Measurements from ENCODE around the gene ARHGEF9.

The ARHGEF9 gene

DNA sequence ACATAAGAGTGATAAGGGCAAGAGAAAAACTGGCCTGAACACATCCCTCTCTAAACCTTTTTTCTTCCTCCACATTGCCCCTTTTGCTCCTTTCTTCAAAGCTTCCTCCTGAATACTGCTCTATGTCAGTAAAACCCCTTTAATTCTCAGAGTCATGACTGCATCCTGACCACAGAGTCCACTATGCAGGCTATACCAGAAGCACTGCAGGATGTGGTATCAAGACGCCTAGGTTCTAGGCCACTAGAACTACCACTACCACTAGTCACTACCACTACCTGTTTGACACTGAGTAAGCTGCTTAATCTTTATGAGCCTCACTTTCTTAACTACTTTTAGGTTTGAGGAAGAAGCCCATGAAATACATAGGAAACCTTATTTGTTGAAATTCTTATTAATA, 38.7 kb downstream of the ARHGEF9 start:
- DNase-seq (ENCODE audit: low read depth): no peak

DNA sequence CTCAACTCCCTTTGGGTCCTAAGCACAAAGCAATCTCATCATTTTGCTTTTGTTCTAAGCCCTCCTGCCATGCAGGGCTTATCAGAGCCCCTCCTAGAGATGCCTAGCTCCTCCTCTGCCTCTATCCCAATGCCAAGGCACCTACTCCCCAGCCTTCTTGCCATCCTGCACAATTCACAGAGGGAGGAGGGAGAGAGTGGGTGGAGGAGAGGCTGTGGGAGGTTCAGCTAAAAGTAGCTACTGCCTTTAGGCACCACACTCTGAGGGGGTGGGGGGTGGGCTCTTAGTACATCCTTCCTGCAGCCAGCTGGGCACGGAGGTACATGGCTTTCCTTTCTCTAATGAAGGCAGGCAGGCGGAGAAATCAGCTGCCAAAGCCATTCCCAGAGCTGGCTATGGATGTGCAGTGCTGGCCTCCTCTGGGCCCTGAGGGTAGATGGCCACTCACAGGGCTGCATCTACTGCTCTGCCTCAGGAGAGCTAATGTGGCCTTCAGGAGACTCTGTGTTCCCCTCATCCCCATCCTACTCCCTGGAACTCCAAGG, 40.1 kb downstream of the ARHGEF9 start:
- no peak for DNase-seq (ENCODE audit: low read depth)

DNA sequence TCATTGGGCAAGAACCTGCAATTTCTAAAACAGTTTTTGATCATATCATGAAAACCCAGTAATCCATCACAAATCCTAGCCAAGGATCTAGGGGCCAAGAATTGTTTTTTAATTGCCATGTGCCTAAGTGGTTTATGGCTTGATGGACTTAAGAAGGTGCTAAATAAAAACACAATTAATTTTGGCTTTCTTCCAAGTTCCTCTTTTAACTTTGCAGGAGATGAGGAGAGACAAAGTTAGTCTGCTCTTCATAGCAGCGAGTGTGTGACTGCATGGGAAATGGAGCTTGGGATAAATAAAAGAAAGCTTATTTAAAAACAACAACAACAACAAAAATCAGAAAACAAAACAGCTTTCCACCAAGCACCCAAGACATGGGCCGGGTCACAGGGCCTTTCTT, 41.4 kb downstream of the ARHGEF9 start:
- no peak for DNase-seq (ENCODE audit: low read depth)

DNA sequence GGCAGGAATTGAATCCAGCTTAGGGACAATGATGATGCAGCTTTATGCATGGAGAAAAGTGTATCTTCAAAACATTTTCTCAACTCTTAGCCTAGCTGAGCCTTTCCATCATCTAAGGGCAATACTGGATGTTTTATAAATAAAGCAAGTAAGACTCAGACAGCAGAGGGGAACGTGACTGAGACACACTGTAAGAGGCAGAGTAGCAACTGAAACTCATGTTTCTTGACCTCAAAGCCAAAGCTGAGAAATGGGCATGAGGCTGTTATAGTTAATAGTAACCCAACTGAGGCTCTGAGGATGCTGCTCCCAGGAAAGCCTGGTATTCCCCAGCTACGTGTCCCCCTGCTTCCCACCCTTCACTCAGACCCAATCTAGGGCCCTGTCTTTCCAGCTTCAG, 44.6 kb downstream of the ARHGEF9 start:
- DNase-seq (ENCODE audit: low read depth): no peak

DNA sequence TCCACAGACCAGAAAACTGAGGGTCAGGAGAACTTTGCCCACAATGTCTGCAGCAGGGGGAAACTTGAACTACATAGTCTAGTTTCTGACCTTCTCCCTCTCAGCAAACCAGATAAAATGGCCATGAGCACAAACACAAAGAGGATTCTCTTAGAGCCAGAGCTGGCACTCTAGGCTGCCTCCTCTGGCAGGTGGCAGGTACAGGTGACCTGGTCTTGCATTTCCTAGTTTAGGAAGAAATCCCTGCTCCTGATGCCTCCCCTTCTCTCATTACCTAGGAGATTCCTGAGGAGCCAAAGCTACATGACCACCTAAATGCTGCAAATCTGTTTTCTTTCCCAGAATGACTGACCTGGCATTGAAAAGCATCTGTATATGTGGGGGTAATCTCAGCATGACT, 45.1 kb downstream of the ARHGEF9 start:
- no peak for DNase-seq (ENCODE audit: low read depth)

DNA sequence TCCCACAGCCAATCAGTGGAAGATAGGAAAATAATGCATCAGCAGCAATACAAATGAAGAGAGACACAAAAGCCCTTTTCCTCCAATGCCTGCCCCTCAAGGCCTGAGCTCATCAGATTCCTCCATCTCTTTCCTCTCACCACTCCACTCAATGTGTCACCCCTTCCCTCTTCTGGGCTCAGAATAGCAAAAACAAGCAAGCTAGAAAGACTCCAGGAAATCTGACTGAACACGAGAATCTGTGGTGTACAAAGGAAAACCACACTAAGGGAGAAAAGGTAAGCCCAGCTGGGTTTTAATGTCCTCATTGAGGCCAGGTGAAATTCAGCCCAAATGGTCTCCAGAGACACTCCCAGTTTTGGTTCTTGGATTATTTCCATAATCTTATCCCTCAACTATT, 46.3 kb downstream of the ARHGEF9 start:
- DNase-seq (ENCODE audit: low read depth): no peak

DNA sequence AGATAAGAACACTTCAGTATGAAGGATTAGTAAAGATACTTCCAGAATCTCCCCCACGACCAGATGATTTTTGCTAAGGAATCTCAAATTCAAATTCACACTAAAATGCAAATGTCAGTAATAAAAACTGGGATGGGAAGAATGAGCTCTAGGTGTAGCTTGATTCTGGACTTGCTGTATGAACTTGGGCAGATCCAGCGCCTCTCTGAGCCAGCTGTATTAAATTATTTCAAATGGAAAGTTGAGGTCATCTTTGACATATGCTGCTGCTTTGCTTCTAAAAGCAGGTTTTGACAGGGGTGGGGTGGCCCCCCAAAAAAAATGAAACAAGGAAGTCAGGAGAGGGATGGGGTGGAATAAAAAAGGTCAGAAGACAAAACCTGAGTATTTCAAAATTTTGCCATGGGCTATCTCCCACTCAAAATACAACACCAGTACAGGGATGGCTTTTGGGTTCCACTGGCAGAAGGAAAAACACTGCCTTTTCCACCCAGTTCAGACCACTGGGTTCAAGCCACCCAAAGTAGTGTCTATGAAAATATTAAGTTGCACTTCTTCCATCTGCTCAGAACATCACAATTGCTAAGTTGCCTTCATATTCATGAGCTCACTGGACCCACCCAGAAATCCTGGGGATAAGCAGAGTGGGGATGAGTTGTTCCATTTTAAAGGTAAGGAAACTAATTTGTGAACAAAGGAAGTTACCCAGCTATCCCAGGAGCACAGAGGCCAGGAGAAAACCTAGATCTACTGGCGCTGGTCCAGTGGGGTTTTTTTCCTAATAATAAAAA, 47.7 kb downstream of the ARHGEF9 start:
- no peak for DNase-seq (ENCODE audit: low read depth)

DNA sequence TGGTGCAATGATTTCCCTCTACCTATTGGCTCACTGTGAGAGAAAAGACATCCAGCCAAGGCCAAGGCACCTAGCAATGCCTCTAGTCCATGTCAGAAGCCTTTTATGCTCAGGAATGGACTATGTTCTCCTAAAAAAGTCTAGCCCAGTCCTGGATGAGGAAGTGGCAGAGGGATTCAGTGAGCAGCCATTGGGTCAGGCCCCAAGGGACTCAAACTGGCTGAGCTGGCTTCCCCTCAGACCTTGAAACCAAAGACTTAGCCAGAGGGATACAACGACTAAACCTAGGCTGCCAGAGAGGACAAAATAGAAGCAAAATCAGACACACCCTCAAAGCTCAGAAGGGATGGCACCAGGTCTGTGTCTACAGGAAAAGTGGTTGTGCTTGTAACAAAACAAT, 49.1 kb downstream of the ARHGEF9 start:
- no peak for DNase-seq (ENCODE audit: low read depth)

DNA sequence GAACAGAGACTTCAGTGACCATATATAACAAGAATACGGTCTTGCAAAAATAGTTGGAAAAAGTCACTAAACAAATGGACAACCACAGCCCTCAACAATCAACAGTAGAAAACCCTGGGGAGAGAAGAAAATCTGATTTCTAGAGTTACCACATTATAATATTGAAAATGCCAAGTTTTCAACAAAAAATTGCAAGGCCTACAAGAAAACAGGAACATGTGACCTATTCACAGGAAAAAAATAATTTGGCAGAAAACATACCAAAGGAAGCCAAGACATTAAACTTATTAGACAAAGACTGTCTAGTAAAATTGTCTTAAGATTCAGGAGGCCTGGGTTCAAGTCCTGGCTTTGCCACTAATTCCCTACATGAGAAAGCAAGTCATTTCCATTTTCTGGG, 64.7 kb downstream of the ARHGEF9 start:
- no peak for DNase-seq (ENCODE audit: low read depth)

DNA sequence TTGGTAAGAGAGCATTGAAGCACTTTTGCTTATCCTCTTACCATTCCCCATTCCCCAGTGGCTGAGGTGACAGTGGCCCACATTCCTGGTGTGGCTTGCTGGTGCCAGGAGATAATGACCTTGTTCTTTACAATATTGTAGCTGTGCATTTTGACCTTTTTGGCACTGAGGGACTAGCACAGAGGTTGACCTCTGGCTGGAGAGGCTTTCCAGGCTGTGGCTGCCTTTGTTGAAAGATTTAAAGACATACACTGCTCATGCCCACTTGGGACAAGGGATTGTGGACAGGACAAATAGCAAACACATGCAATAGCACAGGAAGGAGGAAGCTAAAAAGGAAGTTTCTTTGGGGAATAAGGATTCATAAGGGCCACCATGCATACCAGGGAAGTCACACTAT, 65.4 kb downstream of the ARHGEF9 start:
- no peak for DNase-seq (ENCODE audit: low read depth)

DNA sequence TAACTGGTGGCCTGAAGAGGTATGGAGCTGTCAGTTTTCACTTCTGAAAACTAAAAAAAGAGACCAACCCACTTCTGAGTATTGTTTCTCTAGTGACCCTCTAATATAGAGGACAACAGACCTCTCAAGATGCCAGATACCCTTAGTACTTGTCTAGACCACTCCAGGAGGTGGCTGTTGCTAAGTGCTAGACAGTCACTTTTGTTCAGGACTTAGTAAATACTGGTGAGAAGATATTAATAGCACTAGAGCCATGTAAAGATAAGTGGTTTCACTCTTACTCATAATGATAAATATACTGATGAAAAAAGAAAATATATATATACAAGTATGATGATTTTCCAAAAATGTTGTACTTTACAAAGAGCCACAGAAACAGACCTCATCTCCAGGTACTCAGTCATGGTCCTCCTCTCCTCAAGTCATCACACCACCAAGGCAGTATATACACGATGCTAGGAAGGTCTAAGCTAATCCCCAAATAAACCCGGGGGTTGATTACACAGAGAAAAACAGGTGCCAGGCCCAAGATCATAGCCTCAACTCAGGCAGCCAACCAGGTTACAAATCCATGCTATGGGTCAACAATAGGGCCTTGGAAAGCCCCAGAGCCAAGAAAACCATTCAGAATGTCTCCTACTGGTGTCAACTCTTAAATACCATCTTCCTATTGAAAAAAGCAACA, 66.9 kb downstream of the ARHGEF9 start:
- no peak for DNase-seq (ENCODE audit: low read depth)

DNA sequence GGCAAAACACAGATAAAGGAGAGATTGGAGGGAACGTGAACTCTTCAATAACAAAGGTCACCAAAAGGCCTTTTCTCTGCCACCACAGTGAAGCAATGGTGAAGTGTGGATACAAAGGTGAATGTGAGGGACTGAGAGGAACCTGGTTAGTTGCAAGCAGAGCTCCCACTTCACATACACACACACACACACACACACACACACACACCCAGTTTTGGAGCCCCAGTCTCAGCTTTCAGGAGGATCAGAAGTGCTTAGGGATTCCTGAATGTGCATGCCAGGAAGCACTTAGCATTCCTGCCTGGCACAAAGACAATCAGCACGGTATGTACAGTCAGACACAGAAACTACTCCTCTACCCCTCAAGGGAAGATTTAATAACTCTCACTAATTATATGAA, 71.5 kb downstream of the ARHGEF9 start:
- DNase-seq (ENCODE audit: low read depth): no peak

DNA sequence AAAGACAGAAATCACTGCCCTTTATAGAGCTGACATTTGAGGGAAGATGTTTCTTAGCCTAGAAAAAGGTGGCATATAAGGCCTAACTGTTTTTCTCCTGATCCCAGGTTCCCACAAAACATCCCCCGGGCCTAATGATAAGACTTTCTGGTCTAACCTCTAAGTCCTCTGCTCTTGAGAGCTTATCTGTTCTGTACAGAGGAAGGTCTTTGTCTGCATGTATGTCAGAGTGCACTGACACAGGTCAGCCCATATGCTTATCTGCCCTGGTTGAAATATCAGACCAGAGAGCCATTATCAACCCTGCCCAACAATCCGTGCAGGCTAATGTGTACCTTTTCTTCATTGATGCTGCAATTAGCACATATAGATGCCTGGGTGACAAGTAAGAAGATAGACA, 76.2 kb downstream of the ARHGEF9 start:
- DNase-seq (ENCODE audit: low read depth): no peak

DNA sequence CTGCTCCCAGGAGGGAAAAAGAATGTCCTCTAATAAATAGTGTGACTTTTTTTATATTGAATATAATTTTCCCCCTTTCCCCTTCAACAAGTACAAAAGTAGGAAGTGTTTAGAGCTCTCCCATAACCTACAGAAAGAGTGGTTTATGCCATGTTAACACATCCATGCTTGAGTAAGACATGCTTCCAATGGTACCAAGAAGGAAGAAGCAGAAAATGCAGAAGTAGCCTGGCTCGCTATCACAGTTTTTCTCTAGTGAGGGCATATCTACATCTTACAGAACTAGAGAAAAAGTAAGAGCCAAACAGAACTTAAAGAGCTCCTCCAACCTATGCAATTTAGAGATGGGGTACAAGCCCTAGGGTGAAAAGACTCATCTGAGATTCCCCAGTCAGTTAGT, 82.5 kb downstream of the ARHGEF9 start:
- DNase-seq (ENCODE audit: low read depth): no peak

DNA sequence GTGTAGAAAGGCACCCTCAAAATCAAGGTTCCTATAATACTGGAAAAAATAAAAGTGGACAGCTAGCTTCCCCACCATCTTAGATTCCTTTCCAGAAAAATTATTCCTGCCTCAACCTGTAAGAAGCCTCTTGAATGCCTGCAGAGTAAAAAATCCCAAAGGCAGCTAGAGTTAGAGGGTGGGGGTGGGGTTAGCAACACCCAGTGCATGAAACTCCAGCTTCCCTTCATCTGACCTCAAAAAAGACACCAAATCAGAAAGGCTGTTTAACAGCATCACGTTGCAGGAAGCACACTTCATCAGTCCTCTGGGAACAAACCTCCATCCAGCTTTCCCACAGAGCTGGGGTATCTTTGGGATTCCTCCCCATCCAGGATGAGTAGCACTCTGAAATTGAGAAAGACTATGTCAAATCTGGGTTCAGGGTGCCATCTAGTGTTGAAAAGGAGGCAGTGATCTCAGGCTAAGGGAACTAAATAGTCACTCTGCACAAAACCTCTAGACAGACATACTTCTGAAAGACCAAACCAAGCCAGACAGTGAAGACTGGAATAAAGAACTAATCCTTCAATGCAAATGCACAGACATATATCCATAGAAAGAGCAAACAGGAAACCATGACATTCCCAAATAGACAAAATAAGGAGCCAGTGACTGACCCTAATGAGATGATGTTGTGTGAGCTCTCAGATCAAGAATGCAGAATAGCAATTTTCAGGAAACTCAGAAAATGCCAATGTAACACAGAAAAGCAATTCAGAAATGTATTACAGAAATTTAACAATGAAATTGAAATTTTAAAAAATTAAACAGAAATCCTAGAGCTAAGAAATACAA, 97.9 kb downstream of the ARHGEF9 start:
- no peak for DNase-seq (ENCODE audit: low read depth)

DNA sequence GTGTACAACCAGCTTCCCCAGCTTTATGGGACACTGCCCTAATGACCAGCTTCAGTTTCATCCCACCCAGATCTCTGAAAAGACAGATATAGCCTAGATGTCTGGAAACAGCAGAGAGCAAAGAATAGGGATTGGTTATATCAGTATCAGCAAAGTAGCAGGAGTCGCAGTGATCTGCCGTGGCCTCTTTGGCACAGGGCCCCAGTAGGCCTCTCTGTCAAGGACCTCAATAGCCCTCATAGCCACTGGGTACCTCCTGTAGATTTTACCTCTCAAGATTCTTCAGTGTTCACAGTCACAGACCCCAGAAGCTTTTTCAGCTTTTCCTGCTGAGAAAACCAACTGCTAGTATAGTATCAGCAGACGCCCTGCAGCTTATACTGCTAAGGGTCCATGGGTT, 104.6 kb downstream of the ARHGEF9 start:
- DNase-seq (ENCODE audit: low read depth): no peak

DNA sequence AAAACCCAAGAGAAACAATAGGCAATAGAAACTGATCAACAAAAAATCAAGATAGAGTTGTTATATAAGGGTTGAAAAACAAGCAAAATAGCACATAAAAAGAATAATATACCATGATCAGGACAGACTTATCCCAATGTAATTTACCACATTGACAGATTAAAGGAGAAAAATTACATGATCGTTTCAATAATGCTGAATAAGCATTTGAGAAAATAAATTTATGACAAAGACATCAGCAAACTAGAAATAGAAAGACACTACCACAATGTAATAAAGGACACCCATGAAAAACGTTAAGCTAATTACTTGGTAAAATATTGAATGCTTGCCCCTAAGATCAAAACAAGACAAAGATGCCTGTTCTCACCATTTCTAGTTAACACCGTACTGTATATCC, 105.6 kb downstream of the ARHGEF9 start:
- no peak for DNase-seq (ENCODE audit: low read depth)

DNA sequence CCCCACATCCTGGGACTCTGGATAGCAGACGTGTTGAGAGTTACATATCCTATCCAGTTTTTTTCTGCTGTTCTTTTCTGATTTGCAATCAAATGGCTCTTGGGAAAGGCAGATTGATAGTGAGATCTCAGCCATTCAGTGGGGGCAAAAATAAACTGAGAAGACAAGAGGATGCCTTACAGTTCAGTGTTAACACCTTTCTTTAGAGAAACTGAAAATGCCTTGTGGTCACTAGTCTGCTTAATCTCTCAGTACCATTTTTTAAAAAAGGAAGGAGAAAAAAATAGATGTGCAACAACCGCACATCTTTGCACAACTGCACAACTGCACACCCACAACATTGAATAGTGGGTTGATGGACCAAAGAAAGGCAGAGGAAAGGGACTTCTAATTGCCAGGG, 109.3 kb downstream of the ARHGEF9 start:
- no peak for DNase-seq (ENCODE audit: low read depth)

DNA sequence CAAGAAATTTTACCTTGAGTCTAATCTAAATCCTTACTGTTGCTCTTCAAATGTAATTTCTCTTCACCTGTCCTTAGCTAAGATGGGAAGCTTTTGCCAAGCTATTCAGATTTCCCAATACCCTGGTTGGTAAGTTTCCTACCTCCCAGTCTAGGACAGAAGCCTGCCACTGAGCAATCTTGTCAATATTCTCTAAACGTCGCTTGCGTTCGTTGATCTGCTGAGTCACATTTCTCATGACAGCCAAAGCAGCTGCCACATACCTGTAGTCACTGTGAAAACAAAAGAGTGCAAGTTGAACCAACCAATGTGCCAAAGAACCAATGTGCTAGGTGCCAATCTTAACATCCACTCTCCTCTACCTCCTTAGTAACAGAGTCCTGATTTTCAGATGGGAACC, 111.1 kb downstream of the ARHGEF9 start:
- no peak for DNase-seq (ENCODE audit: low read depth)

DNA sequence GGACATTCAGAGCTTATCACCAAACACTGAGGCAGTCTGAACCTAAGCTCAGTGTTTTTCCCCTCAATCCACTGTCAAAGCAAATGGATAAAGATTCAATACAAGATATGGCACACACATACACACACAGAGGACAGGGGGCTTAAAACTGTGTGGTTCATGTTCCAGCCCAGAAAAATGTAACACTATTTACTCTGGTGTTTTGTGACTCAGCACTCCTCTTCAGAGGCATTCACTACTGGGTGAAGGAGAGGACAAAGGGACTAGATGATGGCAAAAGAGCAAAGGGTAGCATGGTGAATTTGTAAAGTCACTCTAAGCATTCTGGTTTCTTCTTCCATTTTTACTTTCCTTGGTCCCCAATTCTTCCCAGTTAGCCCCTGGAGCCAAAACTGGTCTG, 120.3 kb downstream of the ARHGEF9 start:
- DNase-seq (ENCODE audit: low read depth): no peak

DNA sequence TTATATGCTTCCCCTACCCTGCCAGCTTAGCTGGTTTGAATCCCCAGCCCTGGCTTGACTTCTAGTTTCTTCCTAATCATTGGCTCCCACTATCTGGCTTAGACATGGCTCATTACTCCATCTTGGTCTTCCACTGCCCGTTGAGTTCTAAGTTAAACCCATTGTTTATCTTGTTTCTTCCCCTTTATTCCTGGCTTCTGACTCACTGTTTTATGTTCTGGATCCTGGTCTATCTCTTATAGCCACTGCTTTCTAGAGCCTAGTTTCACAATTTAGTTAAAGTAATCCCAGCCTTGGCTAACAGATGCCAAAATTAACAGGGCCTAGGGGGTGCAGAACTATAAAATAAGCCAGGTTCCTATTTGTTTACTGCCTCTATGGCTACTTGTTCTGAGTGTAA, 120.9 kb downstream of the ARHGEF9 start:
- DNase-seq (ENCODE audit: low read depth): no peak

DNA sequence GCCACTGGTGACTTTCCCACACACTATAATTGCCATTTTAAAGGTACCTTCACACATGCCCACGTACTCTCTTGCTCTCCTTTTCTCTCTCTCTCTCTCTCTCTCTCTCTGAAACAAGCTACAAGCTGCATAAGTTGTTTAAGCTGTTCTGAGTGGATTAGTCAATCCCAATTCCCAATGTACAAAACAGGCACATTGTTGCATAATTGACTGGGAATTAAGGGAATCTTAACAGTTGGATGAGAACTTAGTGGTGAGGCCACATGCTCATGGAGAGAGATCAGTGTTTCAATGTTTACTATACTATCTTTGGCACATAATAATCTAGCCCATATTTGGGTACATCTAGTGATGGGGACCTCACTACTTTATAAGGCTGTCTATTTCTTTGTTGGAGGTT, 123.3 kb downstream of the ARHGEF9 start:
- DNase-seq (ENCODE audit: low read depth): no peak

DNA sequence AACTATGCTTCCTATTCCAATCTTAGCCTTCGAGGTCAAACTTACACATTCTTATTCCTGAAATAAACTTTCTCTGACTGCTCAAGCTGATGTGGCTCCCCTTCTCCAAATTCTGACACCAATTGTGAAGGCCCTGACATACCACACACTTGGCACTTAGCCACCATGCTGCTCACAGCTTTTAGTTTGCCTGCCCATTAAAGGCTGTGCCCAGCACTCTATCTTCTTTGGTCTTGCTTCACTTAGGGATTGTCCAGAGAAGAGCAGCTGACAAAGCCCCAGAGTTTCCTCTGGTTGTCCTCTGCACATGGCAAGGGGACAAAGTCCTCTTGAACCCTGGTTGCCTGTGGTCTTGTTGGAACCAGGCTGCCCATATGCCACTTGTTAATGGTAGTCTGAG, 126.1 kb downstream of the ARHGEF9 start:
- no peak for DNase-seq (ENCODE audit: low read depth)

All from stimulated activated CD8-positive, alpha-beta memory T cell treated with anti-CD3 and anti-CD28 coated beads, Interleukin-4, amount 100 ng/mL, for 24 hours (primary cell).